Right kidney (tissue), 1 donor: ENCODE results near the gene LYRM2.

Experiments
- DNase-seq: peaks from one replicate; pipeline ENCODE4 v3.0.0-alpha.2; 2016

LYRM2 gene

GRCh38 chr6:89559487-89559886 is 79.1 kb downstream of the LYRM2 start:
- DNase-seq = no peak

- no peak for DNase-seq
Measured at GRCh38 chr6:89555806-89556205, 82.7 kb downstream of the LYRM2 start.

GRCh38 chr6:89555031-89555430 is 83.5 kb downstream of the LYRM2 start:
- DNase-seq = no peak

- no peak for DNase-seq
Measured at GRCh38 chr6:89554106-89554505, 84.4 kb downstream of the LYRM2 start.

GRCh38 chr6:89553431-89553830 is 85.1 kb downstream of the LYRM2 start:
- DNase-seq = no peak

- DNase-seq = no peak
Measured at GRCh38 chr6:89547281-89547680, 91.3 kb downstream of the LYRM2 start.

GRCh38 chr6:89542866-89543265 is 95.7 kb downstream of the LYRM2 start:
- DNase-seq = no peak

GRCh38 chr6:89542081-89542857 is 96.3 kb downstream of the LYRM2 start:
- DNase-seq = no peak

GRCh38 chr6:89539779-89540178 is 98.8 kb downstream of the LYRM2 start:
- DNase-seq = no peak

- no peak for DNase-seq
Measured at GRCh38 chr6:89536231-89536630, 102.3 kb downstream of the LYRM2 start.

GRCh38 chr6:89530982-89531381 is 107.6 kb downstream of the LYRM2 start:
- DNase-seq = no peak

- DNase-seq = no peak
Measured at GRCh38 chr6:89528866-89529265, 109.7 kb downstream of the LYRM2 start.

- no peak for DNase-seq
Measured at GRCh38 chr6:89527634-89528033, 110.9 kb downstream of the LYRM2 start.

GRCh38 chr6:89526563-89526869 is 112.0 kb downstream of the LYRM2 start:
- DNase-seq = no peak

GRCh38 chr6:89525786-89526562 is 112.6 kb downstream of the LYRM2 start:
- no peak for DNase-seq

- DNase-seq = no peak
Measured at GRCh38 chr6:89522778-89523177, 115.8 kb downstream of the LYRM2 start.

- no peak for DNase-seq
Measured at GRCh38 chr6:89520736-89521135, 117.8 kb downstream of the LYRM2 start.

GRCh38 chr6:89518352-89519055 is 120.0 kb downstream of the LYRM2 start:
- DNase-seq = no peak
